KMS-11 (cell line): ENCODE measurements around the gene TXNRD2.

ENCODE experiments used
- H2AFZ ChIP-seq: fragments of 200-600 bp; sonication (generic); 2 replicates; pipeline ENCODE4 v1.6.1; 2016; ENCODE audit warnings: antibody characterized with exemption, mixed run types, low read depth
- H3K27ac ChIP-seq: fragments of 200-600 bp; sonication (generic); 2 replicates; pipeline ENCODE4 v1.6.1; 2016; ENCODE audit warnings: mild to moderate bottlenecking, mixed run types
- H3K27me3 ChIP-seq: fragments of 200-600 bp; sonication (generic); 2 replicates; pipeline ENCODE4 v1.6.1; 2017; ENCODE audit warnings: mild to moderate bottlenecking, low read depth, mixed run types, moderate library complexity; ENCODE audit not compliant: insufficient read depth
- H3K36me3 ChIP-seq: fragments of 200-600 bp; sonication (generic); 2 replicates; pipeline ENCODE4 v1.6.1; 2017; ENCODE audit warnings: mild to moderate bottlenecking, mixed run types; ENCODE audit not compliant: insufficient read depth
- H3K4me1 ChIP-seq: fragments of 200-600 bp; sonication (generic); 2 replicates; pipeline ENCODE4 v1.6.1; 2016; ENCODE audit warnings: mild to moderate bottlenecking, low read depth, mixed run types; ENCODE audit not compliant: poor library complexity, severe bottlenecking
- H3K4me2 ChIP-seq: fragments of 200-600 bp; sonication (generic); 2 replicates; pipeline ENCODE4 v1.7.0; 2016; ENCODE audit warnings: mild to moderate bottlenecking, mixed run types
- H3K4me3 ChIP-seq: fragments of 200-600 bp; sonication (generic); IDR thresholded peaks from 2 replicates; pipeline ENCODE4 v1.6.1; 2017; ENCODE audit warnings: low read depth, low read length, mixed read lengths; ENCODE audit not compliant: insufficient read depth
- H3K79me2 ChIP-seq: fragments of 200-600 bp; sonication (generic); 2 replicates; pipeline ENCODE4 v1.6.1; 2016; ENCODE audit warnings: low read depth, mixed run types; ENCODE audit not compliant: insufficient read depth
- H3K9ac ChIP-seq: fragments of 200-600 bp; sonication (generic); 2 replicates; pipeline ENCODE4 v1.6.1; 2016; ENCODE audit warnings: mild to moderate bottlenecking, mixed run types
- H4K20me1 ChIP-seq: fragments of 200-600 bp; sonication (generic); 2 replicates; pipeline ENCODE4 v1.6.1; 2016; ENCODE audit warnings: mild to moderate bottlenecking, mixed run types; ENCODE audit not compliant: insufficient read depth
- CTCF ChIP-seq: fragments of 200-600 bp; sonication (generic); conservative IDR thresholded peaks from 2 replicates; pipeline ENCODE4 v1.6.1; 2017; ENCODE audit warnings: low read depth, mild to moderate bottlenecking, antibody characterized with exemption, low read length, moderate library complexity, mixed read lengths

TXNRD2 gene

GRCh38 chr22:19831016-19831415 is 110.6 kb downstream of the TXNRD2 start:
- Histone ChIP-seq H3K27me3 (no peaks in the 10 kb centered on the region), H3K36me3 (no peaks in the 10 kb centered on the region), H3K4me1 (peaks cover 11% of the 10 kb centered on the region), H3K9ac (no peak overlapping the region), H4K20me1 (no peaks in the 10 kb centered on the region), H2AFZ (no peak overlapping the region), H3K79me2 (no peaks in the 10 kb centered on the region; the same call in 1 of the 2 replicates), H3K4me3 (no peak overlapping the region), H3K4me2 (no peak overlapping the region), H3K27ac (no peak overlapping the region)
- TF ChIP-seq CTCF = no peak

GRCh38 chr22:19828035-19828401 is 113.6 kb downstream of the TXNRD2 start:
- Histone ChIP-seq H2AFZ (no peak overlapping the region), H3K36me3 (no peaks in the 10 kb centered on the region), H3K4me2 (no peak overlapping the region), H3K27ac (no peak overlapping the region), H4K20me1 (no peaks in the 10 kb centered on the region), H3K4me1 (peaks cover 28% of the 10 kb centered on the region), H3K79me2 (no peaks in the 10 kb centered on the region; the same call in 1 of the 2 replicates), H3K27me3 (no peaks in the 10 kb centered on the region), H3K4me3 (no peak overlapping the region), H3K9ac (no peak overlapping the region)
- TF ChIP-seq CTCF = no peak

- H2AFZ ChIP-seq = no peak overlapping the region
- no peaks in the 10 kb centered on the region for H4K20me1 ChIP-seq
- H3K4me3 ChIP-seq = no peak overlapping the region
- no peaks in the 10 kb centered on the region for H3K27me3 ChIP-seq
- no peaks in the 10 kb centered on the region for H3K36me3 ChIP-seq
- no peak overlapping the region for H3K27ac ChIP-seq
- no peak overlapping the region for H3K9ac ChIP-seq
- no peak for TF ChIP-seq CTCF
- peaks cover 23% of the 10 kb centered on the region for H3K4me1 ChIP-seq
- H3K79me2 ChIP-seq = no peaks in the 10 kb centered on the region; the same call in 1 of the 2 replicates
- no peak overlapping the region for H3K4me2 ChIP-seq
Measured at GRCh38 chr22:19827341-19828034, 114.1 kb downstream of the TXNRD2 start.

GRCh38 chr22:19826619-19826950 is 115.0 kb downstream of the TXNRD2 start:
- Histone ChIP-seq H3K27me3 (no peaks in the 10 kb centered on the region), H3K36me3 (no peaks in the 10 kb centered on the region), H3K4me2 (no peak overlapping the region), H3K4me3 (no peak overlapping the region), H2AFZ (no peak overlapping the region), H3K27ac (no peak overlapping the region), H3K4me1 (peaks cover 23% of the 10 kb centered on the region), H4K20me1 (no peaks in the 10 kb centered on the region), H3K9ac (no peak overlapping the region), H3K79me2 (no peaks in the 10 kb centered on the region; the same call in 1 of the 2 replicates)
- TF ChIP-seq CTCF = no peak
